IMR-90 (cell line): ENCODE results near the gene FOXN3. TPM values are rescaled to one million over a fixed set of nuclear protein-coding genes. Genes with fewer than 3 reads are reported as not detected.

Source experiments
- ATAC-seq: fragments of 200-7000 bp; cut with Tn5 transposase; 2 replicates; pipeline ENCODE4 v1.9.1; 2020; ENCODE audit warnings: low read depth, mild to moderate bottlenecking, moderate library complexity
- BruUV-seq: library from RNA; stranded (reverse); fragments of 400-500 nt; replicated peaks from 2 replicates; lab custom pipeline; 2021; lab: Mats Ljungman, UMichigan
- CTCF ChIA-PET: fragments of 300-600 bp; formaldehyde crosslinking; extraction: SDS; loops from one replicate; lab custom pipeline; 2021; ENCODE audit warnings: antibody characterized with exemption; lab: Yijun Ruan, JAX
- POLR2A ChIA-PET: fragments of 300-600 bp; sonication (Branson Sonifier 250); formaldehyde crosslinking; loops from one replicate; lab custom pipeline; 2022; ENCODE audit warnings: antibody characterized with exemption; ENCODE audit not compliant: unreplicated experiment; lab: Charles Lee
- DNase-seq: peaks from one replicate; pipeline ENCODE4 v3.0.0; 2013
- H2AFZ ChIP-seq: replicated peaks from 2 replicates; pipeline ENCODE3; 2013; ENCODE audit warnings: low read length, mild to moderate bottlenecking; ENCODE audit not compliant: poor library complexity
- H2AK5ac ChIP-seq: 2 replicates; pipeline ENCODE4 v1.6.1; 2013; ENCODE audit warnings: low read depth, low read length, inconsistent platforms
- H2AK9ac ChIP-seq: replicated peaks from 2 replicates; pipeline ENCODE3; 2013; ENCODE audit warnings: mild to moderate bottlenecking, low read depth, low read length, moderate library complexity; ENCODE audit not compliant: poor library complexity
- H2BK120ac ChIP-seq: 2 replicates; pipeline ENCODE4 v1.6.1; 2013; ENCODE audit warnings: low read depth, low read length, inconsistent platforms
- H2BK15ac ChIP-seq: 3 replicates; pipeline ENCODE4 v1.6.1; 2013; ENCODE audit warnings: low read depth, low read length, inconsistent platforms
- H2BK20ac ChIP-seq: 2 replicates; pipeline ENCODE4 v1.6.1; 2013; ENCODE audit warnings: low read depth, mild to moderate bottlenecking, inconsistent platforms, low read length, moderate library complexity
- H2BK5ac ChIP-seq: 2 replicates; pipeline ENCODE4 v1.6.1; 2013; ENCODE audit warnings: mild to moderate bottlenecking, low read depth, low read length, inconsistent platforms; ENCODE audit not compliant: poor library complexity, severe bottlenecking
- H3K14ac ChIP-seq: replicated peaks from 2 replicates; pipeline ENCODE4 v1.6.1; 2013; ENCODE audit warnings: low read depth, low read length, inconsistent platforms
- H3K18ac ChIP-seq: 2 replicates; pipeline ENCODE4 v1.6.1; 2013; ENCODE audit warnings: low read depth, low read length, control low read depth
- H3K23ac ChIP-seq: 2 replicates; pipeline ENCODE4 v1.6.1; 2013; ENCODE audit warnings: low read depth, low read length, inconsistent platforms
- H3K27ac ChIP-seq: 2 replicates; pipeline ENCODE4 v1.5.1; 2013; ENCODE audit warnings: mild to moderate bottlenecking, control low read depth, low read length; ENCODE audit not compliant: insufficient read depth
- H3K27me3 ChIP-seq: 2 replicates; pipeline ENCODE4 v1.6.1; 2013; ENCODE audit warnings: low read length; ENCODE audit not compliant: control insufficient read depth, insufficient read depth
- H3K36me3 ChIP-seq: 2 replicates; pipeline ENCODE4 v1.6.1; 2013; ENCODE audit warnings: low read length, mixed read lengths; ENCODE audit not compliant: control insufficient read depth, insufficient read depth
- H3K4ac ChIP-seq: 2 replicates; pipeline ENCODE4 v1.6.1; 2013; ENCODE audit warnings: low read depth, low read length, inconsistent platforms
- H3K4me1 ChIP-seq: 2 replicates; pipeline ENCODE4 v1.6.1; 2013; ENCODE audit warnings: low read length, mixed read lengths; ENCODE audit not compliant: control insufficient read depth, insufficient read depth
- H3K4me2 ChIP-seq: 2 replicates; pipeline ENCODE4 v1.6.1; 2013; ENCODE audit warnings: low read depth, mild to moderate bottlenecking, control low read depth, low read length, moderate library complexity
- H3K4me3 ChIP-seq: 2 replicates; pipeline ENCODE4 v1.5.1; 2013; ENCODE audit warnings: low read depth, mild to moderate bottlenecking, control low read depth, low read length, moderate library complexity; ENCODE audit not compliant: insufficient read depth
- H3K56ac ChIP-seq: 2 replicates; pipeline ENCODE4 v1.6.1; 2013; ENCODE audit warnings: low read length, inconsistent platforms; ENCODE audit not compliant: insufficient read depth; ENCODE audit errors: extremely low read depth
- H3K79me1 ChIP-seq, 2 experiments: 2 replicates each; pipeline ENCODE4 v1.6.1; 2013; ENCODE audit warnings: low read length in 2 of 2, inconsistent platforms in 1 of 2, low read depth in 1 of 2
- H3K9ac ChIP-seq: 2 replicates; pipeline ENCODE4 v1.6.1; 2013; ENCODE audit warnings: low read depth, low read length, control low read depth
- H3K9me1 ChIP-seq: 2 replicates; pipeline ENCODE4 v1.6.1; 2013; ENCODE audit warnings: low read length, inconsistent platforms; ENCODE audit not compliant: insufficient read depth
- H3K9me3 ChIP-seq: 2 replicates; pipeline ENCODE4 v1.6.1; 2013; ENCODE audit warnings: low read length; ENCODE audit not compliant: control insufficient read depth, insufficient read depth
- H4K20me1 ChIP-seq: 2 replicates; pipeline ENCODE4 v1.6.1; 2013; ENCODE audit warnings: low read length, inconsistent platforms; ENCODE audit not compliant: insufficient read depth
- H4K5ac ChIP-seq: 2 replicates; pipeline ENCODE4 v1.6.1; 2013; ENCODE audit warnings: mild to moderate bottlenecking, low read depth, low read length, control low read depth
- H4K8ac ChIP-seq, 2 experiments: 2 replicates each; pipeline ENCODE4 v1.6.1; 2013; ENCODE audit warnings: low read depth in 2 of 2, low read length in 2 of 2, control low read depth in 1 of 2, inconsistent platforms in 1 of 2
- H4K91ac ChIP-seq: 2 replicates; pipeline ENCODE4 v1.6.1; 2013; ENCODE audit warnings: low read depth, low read length, inconsistent platforms; ENCODE audit not compliant: insufficient read depth
- FOS ChIP-seq: fragments of 150-350 bp; IDR thresholded peaks from 2 replicates; pipeline ENCODE4 v1.6.1; 2016; ENCODE audit warnings: low read depth, low read length
- MXI1 ChIP-seq: IDR thresholded peaks from 2 replicates; pipeline ENCODE4 v1.6.1; 2012; ENCODE audit warnings: low read depth, mild to moderate bottlenecking, low read length, moderate library complexity, borderline replicate concordance
- SMC3 ChIP-seq: fragments of 150-350 bp; IDR thresholded peaks from 2 replicates; pipeline ENCODE4 v1.6.1; 2016; ENCODE audit warnings: low read depth, mild to moderate bottlenecking, antibody characterized with exemption, low read length, moderate library complexity
- WGBS, 2 experiments: methylation state at CpG; one replicate each; pipeline versions ENCODE4 v1.1.5 to v1.1.7; 2013; ENCODE audit warnings: missing lambda C conversion rate in 2 of 2; ENCODE audit not compliant: insufficient read length in 1 of 2; ENCODE audit errors: extremely low coverage in 2 of 2; 5-methylcytosine and 5-hydroxymethylcytosine counted together
- dilution Hi-C: fragments of 300-500 bp; cut with HindIII; formaldehyde crosslinking; loops from one replicate; pipeline ENCODE4 v1.14.3; 2018; ENCODE audit warnings: low sequenced_read_pairs; ENCODE audit not compliant: unreplicated experiment
- in situ Hi-C: fragments of 300-500 bp; cut with MboI; formaldehyde crosslinking; loops from 3 replicates; pipeline ENCODE4 v1.14.3; 2019; ENCODE audit warnings: low sequenced_read_pairs, inconsistent platforms, mixed read lengths
- intact Hi-C: fragments of 100-400 bp; cut with micrococcal nuclease; formaldehyde crosslinking; loops from 2 replicates; pipeline ENCODE4 v1.10.0; 2022
- polyA plus RNA-seq, 3 experiments: library from polyadenylated mRNA; depleted of rRNA; stranded (reverse); fragments of >200 nt; gene quantifications; 2 replicates each; pipeline ENCODE4 v1.2.3, GENCODE V29; 2012; ENCODE audit warnings: low replicate concordance in 1 of 3
- total RNA-seq: library from RNA; depleted of rRNA; stranded (reverse); fragments of >200 nt; gene quantifications from 2 replicates; pipeline ENCODE4 v1.2.3, GENCODE V29; 2012
- TF ChIP-seq, protein P1 (sequence below): fragments of 150-350 bp; IDR thresholded peaks from 2 replicates; pipeline ENCODE4 v1.6.1; 2017; ENCODE audit warnings: mild to moderate bottlenecking, antibody characterized with exemption, low read length, low read depth

Gene FOXN3
- total and polyA plus RNA-seq, 2 of the 4 experiments (the other 2 are of a cell fraction) = 22.6 to 33.7 TPM

DNA sequence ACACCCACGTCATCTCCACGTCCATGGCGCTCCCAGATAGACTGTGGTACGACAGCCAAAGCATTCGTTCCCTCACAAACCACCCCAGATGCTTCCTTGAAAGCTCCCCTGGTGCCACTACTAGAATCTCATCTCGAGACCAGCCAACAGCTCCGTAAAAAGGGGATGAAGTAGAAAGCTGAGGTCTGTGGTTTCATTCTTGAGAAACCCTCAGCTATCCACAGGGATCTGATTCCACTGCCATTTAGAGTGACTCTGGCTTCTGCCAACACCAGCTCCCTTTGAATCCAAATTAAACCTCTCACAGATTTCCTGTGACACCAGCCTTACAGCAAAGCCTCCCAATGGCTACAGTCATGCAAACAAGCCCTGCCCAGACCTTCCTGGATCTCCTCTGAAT lies 18.5 kb upstream of the FOXN3 start:
- H3K9me3 ChIP-seq = no peaks in the 10 kb centered on the region
- BruUV-seq = no TSS peak
- H2AK5ac ChIP-seq = peak overlapping the region; percentile 33; the same call in 1 of the 2 replicates
- dilution Hi-C loops (no loop called here), intact Hi-C loops (no loop called here), in situ Hi-C loops (no loop called here)
- H4K5ac ChIP-seq = no peak overlapping the region
- no peak overlapping the region for H2BK5ac ChIP-seq
- H4K91ac ChIP-seq = no peak overlapping the region
- no peak overlapping the region for H3K4me3 ChIP-seq
- WGBS, 2 experiments = no CpG with 5 or more reads among the region's 7 CpGs
- H2AFZ ChIP-seq = no peak overlapping the region
- TF ChIP-seq MXI1 (no peak), SMC3 (no peak), FOS (no peak)
- TF ChIP-seq, protein P1, sequence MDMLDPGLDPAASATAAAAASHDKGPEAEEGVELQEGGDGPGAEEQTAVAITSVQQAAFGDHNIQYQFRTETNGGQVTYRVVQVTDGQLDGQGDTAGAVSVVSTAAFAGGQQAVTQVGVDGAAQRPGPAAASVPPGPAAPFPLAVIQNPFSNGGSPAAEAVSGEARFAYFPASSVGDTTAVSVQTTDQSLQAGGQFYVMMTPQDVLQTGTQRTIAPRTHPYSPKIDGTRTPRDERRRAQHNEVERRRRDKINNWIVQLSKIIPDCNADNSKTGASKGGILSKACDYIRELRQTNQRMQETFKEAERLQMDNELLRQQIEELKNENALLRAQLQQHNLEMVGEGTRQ = no peak
- no peaks in the 10 kb centered on the region for H3K27me3 ChIP-seq
- no peak overlapping the region for H3K56ac ChIP-seq
- H3K27ac ChIP-seq = no peak overlapping the region
- H3K4me2 ChIP-seq = no peak overlapping the region
- H3K18ac ChIP-seq = peak overlapping the region; percentile 64; the same call in 1 of the 2 replicates
- H3K14ac ChIP-seq = no peak overlapping the region; the same call in 1 of the 2 replicates
- peaks cover 17 to 30% of the 10 kb centered on the region in 2 experiments for H3K79me1 ChIP-seq
- H3K23ac ChIP-seq = no peak overlapping the region
- no peak overlapping the region for H3K9ac ChIP-seq
- ATAC-seq (no peak), DNase-seq (no peak)
- ChIA-PET CTCF (no interaction called here), POLR2A (no interaction called here)
- H4K20me1 ChIP-seq = no peaks in the 10 kb centered on the region
- H3K36me3 ChIP-seq = 0 out of 2 replicates have a peak, but pooled peaks cover 1% of the 10 kb centered on the region
- H3K4ac ChIP-seq = peak overlapping the region; percentile 73
- H3K4me1 ChIP-seq = peaks cover 7% of the 10 kb centered on the region; the same call in 1 of the 2 replicates
- 0 out of 2 replicates have a peak, but pooled peaks cover 6% of the 10 kb centered on the region for H3K9me1 ChIP-seq
- H2AK9ac ChIP-seq = no peak overlapping the region
- no peak overlapping the region for H4K8ac ChIP-seq
- H2BK20ac ChIP-seq = no peak overlapping the region
- H2BK120ac ChIP-seq = no peak overlapping the region
- peak overlapping the region; percentile 74; the same call in 2 of the 3 replicates for H2BK15ac ChIP-seq
